Measurements from ENCODE around the gene SAMM50.

GRCh38 chr22:43967069-43967468 lies 11.8 kb downstream of the SAMM50 start:
- TF ChIP-seq POLR2A (IDR thresholded peaks at IDR 0.05; ENCODE audit: low read depth, low read length) (no peak), TAF1 (IDR thresholded peaks at IDR 0.05; ENCODE audit: borderline replicate concordance, low read depth, low read length) (no peak), POLR2AphosphoS5 (IDR thresholded peaks at IDR 0.05; ENCODE audit: low read depth, low read length) (no peak)
